ENCODE data around the gene RSPH4A.
"Not testable (repeated sequence)": the region's sequence is repeated elsewhere in the genome, so short reads cannot be mapped to it uniquely, and the experiment has no call there.

RSPH4A gene

DNA sequence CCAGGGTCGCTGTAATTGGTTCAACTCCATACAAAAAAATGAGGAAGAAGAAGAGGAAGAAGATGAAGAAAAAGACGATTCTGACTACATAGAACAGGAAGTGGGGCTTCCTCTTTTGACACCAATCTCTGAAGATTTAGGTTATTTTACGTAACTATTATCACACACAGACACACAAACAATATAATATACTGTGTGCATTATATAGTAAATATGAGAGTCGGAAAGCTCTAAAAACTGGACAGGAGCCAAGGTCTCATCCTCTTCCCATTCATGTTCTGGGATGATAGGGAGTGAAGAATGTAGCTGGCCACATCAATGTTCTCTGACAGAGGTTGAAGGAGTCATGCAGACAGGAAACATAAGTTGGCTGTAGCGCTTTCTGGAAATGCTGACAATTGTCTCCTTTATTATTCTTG lies 13.3 kb downstream of the RSPH4A start:
- DNase-seq (ENCODE audit: low spot score), result no peak

GRCh38 chr6:116631379-116631990 lies 15.2 kb downstream of the RSPH4A start:
- no peak for DNase-seq (ENCODE audit: low spot score)

- peak; percentile 26 for DNase-seq (ENCODE audit: low spot score)
Observed at GRCh38 chr6:116633685-116634084, 17.4 kb downstream of the RSPH4A start.

- no peak for DNase-seq (ENCODE audit: low spot score)
Observed at GRCh38 chr6:116648156-116648555, 31.9 kb downstream of the RSPH4A start.

DNA sequence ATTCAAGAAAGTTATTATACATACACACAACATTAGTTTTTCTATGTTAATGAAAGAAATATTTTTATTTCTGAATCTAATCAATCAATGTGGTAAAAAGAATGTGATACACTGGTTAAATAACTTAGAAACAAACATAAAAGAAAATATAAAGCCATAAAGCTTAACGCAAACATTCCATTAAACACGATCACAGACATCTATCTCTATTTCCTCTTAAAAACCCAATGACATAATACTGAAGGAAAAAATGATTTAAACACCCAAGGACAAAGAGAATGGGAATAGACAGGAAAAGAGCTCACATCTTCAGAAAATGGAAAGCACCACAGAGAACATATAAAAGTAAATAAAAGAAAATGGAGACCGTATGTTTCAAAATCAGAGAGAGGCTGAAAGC lies 32.9 kb downstream of the RSPH4A start:
- DNase-seq (ENCODE audit: low spot score), result no peak

DNA sequence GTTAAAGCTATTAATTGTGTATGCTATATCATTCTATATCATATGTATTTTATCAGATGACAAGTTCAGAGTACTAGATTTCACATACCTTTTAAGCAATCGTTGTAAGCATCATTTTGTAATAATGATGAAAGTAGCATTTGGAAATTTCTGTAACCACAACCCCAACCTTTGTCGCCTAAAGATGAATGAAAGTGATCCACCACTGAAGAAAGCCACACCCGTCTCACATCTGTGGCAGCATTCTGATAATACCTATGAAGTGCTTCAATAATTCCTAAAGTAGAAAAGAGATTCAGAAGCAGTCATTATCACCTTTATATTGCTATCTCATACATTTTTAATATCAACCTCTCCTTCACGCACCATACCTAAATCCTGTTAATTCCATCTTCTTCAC lies 35.6 kb downstream of the RSPH4A start:
- DNase-seq (ENCODE audit: low spot score), result no peak

DNA sequence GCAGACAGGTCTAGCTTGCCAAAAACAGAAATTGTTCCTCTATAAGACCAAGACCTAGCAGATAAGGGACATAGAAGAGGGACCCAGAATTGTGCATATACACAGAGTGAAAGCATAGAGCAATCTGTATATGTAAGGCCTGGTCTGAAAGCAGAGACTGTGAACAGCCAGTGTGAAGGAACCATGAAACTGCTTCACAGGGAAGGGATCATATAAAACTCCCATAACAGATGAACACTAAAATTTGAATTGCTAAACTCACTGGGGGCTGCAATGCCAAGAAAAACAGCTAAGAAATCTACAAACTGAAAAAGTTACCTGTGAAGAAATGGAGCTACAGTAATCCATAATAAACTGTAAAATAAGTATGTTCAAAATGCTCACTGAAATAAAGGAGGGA lies 45.3 kb downstream of the RSPH4A start:
- no peak for DNase-seq (ENCODE audit: low spot score)

- DNase-seq (ENCODE audit: low spot score), result no peak
Observed at GRCh38 chr6:116662202-116662601, 45.9 kb downstream of the RSPH4A start.

- no peak for DNase-seq (ENCODE audit: low spot score)
Observed at GRCh38 chr6:116663308-116663707, 47.0 kb downstream of the RSPH4A start.

- not testable (repeated sequence) for DNase-seq (ENCODE audit: low spot score)
Observed at GRCh38 chr6:116664169-116664568, 47.9 kb downstream of the RSPH4A start.

- no peak for DNase-seq (ENCODE audit: low spot score)
Observed at GRCh38 chr6:116665464-116665863, 49.2 kb downstream of the RSPH4A start.

DNA sequence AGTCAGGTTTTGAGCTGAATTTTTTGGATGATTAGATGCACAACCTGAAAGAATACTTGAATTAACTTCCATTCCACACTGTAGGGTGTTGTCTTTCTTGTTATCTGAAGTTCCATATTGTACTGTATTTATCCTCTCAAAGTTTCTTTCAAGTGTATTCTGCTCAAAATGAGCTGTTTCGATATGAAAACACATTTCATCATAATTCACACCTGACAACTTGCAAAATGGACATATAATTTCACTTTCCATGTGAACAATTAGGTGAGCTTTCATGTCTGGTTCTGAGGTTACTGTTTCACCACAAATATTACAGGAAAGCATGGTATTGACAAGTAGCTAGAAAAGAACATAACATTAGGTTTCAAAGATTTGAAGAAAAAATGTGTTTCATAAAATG lies 50.6 kb downstream of the RSPH4A start:
- DNase-seq (ENCODE audit: low spot score), result no peak

GRCh38 chr6:116667623-116668022 lies 51.3 kb downstream of the RSPH4A start:
- DNase-seq (ENCODE audit: low spot score), result no peak

DNA sequence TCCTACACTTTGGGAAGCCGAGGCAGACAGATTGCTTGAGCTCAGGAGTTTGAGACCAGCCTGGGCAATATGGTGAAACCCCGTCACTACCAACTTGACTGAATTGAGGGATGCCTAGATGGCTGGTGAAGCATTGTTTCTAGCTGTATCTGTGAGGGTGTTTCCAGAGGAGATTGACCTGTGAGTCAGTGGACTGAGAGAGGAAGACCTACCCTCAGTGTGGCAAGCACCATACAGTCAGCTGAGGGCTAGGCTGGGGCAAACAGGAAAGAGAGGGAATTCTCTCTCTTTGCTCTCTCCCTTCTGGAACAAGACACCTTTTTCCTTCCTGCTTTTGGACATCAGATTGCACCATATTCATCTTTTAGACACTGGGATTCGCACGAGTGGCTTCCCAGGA lies 56.0 kb downstream of the RSPH4A start:
- DNase-seq (ENCODE audit: low spot score), result no peak

- DNase-seq (ENCODE audit: low spot score), result no peak
Observed at GRCh38 chr6:116676021-116676420, 59.7 kb downstream of the RSPH4A start.

- DNase-seq (ENCODE audit: low spot score), result peak; percentile 92
Observed at GRCh38 chr6:116680880-116681672, 64.8 kb downstream of the RSPH4A start, which contains the start of gene KPNA5. KPNA5 (plus strand) TSS chr6:116681211; CDS start chr6:116681335, 124 bp downstream.

DNA sequence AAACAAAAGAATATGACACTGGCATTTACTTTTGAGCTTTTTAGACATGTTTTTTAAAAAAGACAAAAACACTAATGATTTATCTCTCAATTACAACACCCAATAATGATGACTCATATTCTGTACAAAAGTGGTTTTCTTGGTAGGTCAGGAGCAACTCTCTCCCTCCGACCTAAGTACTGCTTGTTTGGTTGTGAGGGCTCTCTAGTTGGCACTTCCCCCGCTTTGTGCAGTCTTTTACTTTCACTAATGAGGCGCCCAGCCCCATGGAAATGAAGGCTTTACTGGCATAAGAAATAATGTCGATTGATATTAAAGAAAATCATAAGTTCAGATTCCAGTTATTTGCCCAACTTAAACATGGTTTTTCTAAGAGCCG lies 66.0 kb downstream of the RSPH4A start:
- no peak for DNase-seq (ENCODE audit: low spot score)
